Umbilical cord (tissue), 2 donors: ENCODE measurements around the gene RNF125. TPM values are rescaled to one million over a fixed set of nuclear protein-coding genes. Genes with fewer than 3 reads are reported as not detected.
A peak's percentile ranks its signal among the peaks of the same experiment; 100 is the strongest.
"Not testable (repeated sequence)": the region's sequence is repeated elsewhere in the genome, so short reads cannot be mapped to it uniquely, and the experiment has no call there.

Experiments used
- DNase-seq: peaks from one replicate; pipeline ENCODE4 v3.0.0-alpha.2; 2015; ENCODE audit warnings: low spot score
- total RNA-seq: library from RNA; depleted of rRNA; stranded (reverse); fragments of >200 nt; gene quantifications from one replicate; pipeline ENCODE4 v1.2.3, GENCODE V29; 2014; ENCODE audit warnings: low replicate concordance; ENCODE audit not compliant: insufficient read depth

RNF125 gene
- 21.4 TPM for total RNA-seq

GRCh38 chr18:32018331-32019250 lies at the start of gene RNF125:
Gene RNF125, plus strand, starts transcription at chr18:32018825. Its CDS starts 39 bp downstream, at chr18:32018864.
- peak; percentile 89 for DNase-seq

- DNase-seq = no peak
Observed at GRCh38 chr18:31970617-31971016, 48.0 kb upstream of the RNF125 start.

- no peak for DNase-seq
Observed at GRCh38 chr18:31973929-31974546, 44.6 kb upstream of the RNF125 start.

GRCh38 chr18:31976242-31976641 lies 42.4 kb upstream of the RNF125 start:
- no peak for DNase-seq

- DNase-seq = no peak
Observed at GRCh38 chr18:31977270-31977872, 41.3 kb upstream of the RNF125 start.

GRCh38 chr18:31978616-31979015 lies 40.0 kb upstream of the RNF125 start:
- DNase-seq = no peak

- no peak for DNase-seq
Observed at GRCh38 chr18:31979714-31980113, 38.9 kb upstream of the RNF125 start.

- no peak for DNase-seq
Observed at GRCh38 chr18:31980863-31981262, 37.8 kb upstream of the RNF125 start.

GRCh38 chr18:31983020-31983419 lies 35.6 kb upstream of the RNF125 start:
- no peak for DNase-seq

- DNase-seq = no peak
Observed at GRCh38 chr18:31983976-31984375, 34.6 kb upstream of the RNF125 start.

- DNase-seq = no peak
Observed at GRCh38 chr18:31990823-31991222, 27.8 kb upstream of the RNF125 start.

- DNase-seq = no peak
Observed at GRCh38 chr18:31996007-31996406, 22.6 kb upstream of the RNF125 start.

- DNase-seq = no peak
Observed at GRCh38 chr18:31998880-31999412, 19.7 kb upstream of the RNF125 start.

GRCh38 chr18:32001141-32001540 lies 17.5 kb upstream of the RNF125 start:
- not testable (repeated sequence) for DNase-seq

GRCh38 chr18:32003822-32004221 lies 14.8 kb upstream of the RNF125 start:
- DNase-seq = not testable (repeated sequence)

- no peak for DNase-seq
Observed at GRCh38 chr18:32010124-32010721, 8.4 kb upstream of the RNF125 start.

GRCh38 chr18:32011193-32011592 lies 7.4 kb upstream of the RNF125 start:
- DNase-seq = no peak

GRCh38 chr18:32019251-32019948 lies 775 bp downstream of the RNF125 start:
- DNase-seq = peak; percentile 22

GRCh38 chr18:32019949-32020625 lies 1.5 kb downstream of the RNF125 start:
- DNase-seq = not testable (repeated sequence)

GRCh38 chr18:32021756-32022564 lies 3.3 kb downstream of the RNF125 start:
- peak; percentile 3 for DNase-seq
